AG09319 (cell line): ENCODE data around the gene CCDC51.

Experiments used
- DNase-seq: peaks from one replicate; pipeline ENCODE4 v3.0.0-alpha.2; 2010; ENCODE audit warnings: low read depth; ENCODE audit errors: extremely low read depth
- CTCF ChIP-seq: IDR thresholded peaks from 2 replicates; pipeline ENCODE4 v1.5.1; 2011; ENCODE audit warnings: low read depth, mild to moderate bottlenecking, inconsistent platforms, low read length, moderate library complexity

Gene CCDC51

GRCh38 chr3:48436855-48437254, 3.1 kb downstream of the CCDC51 start:
- no peak for DNase-seq
- TF ChIP-seq CTCF, result no peak

- DNase-seq, result no peak
- no peak for TF ChIP-seq CTCF
These were observed 3.5 kb downstream of the CCDC51 start for GRCh38 chr3:48436477-48436787.

GRCh38 chr3:48435774-48436476, 4.0 kb downstream of the CCDC51 start:
- TF ChIP-seq CTCF, result no peak; the same call in none of the 2 replicates
- peak; percentile 59 for DNase-seq

GRCh38 chr3:48435223-48435595, 4.7 kb downstream of the CCDC51 start:
- TF ChIP-seq CTCF, result no peak
- DNase-seq, result no peak

- TF ChIP-seq CTCF, result no peak
- no peak for DNase-seq
These were observed 5.2 kb downstream of the CCDC51 start for GRCh38 chr3:48434591-48435222.

- DNase-seq, result no peak
- no peak for TF ChIP-seq CTCF
These were observed 6.3 kb downstream of the CCDC51 start for GRCh38 chr3:48433472-48434118.
